Measurements from ENCODE around the gene ZMIZ1. TPM values are rescaled to one million over a fixed set of nuclear protein-coding genes. Genes with fewer than 3 reads are reported as not detected.

ZMIZ1 gene
- total RNA-seq, 1 donor from 2014 or later = 48.8 TPM

DNA sequence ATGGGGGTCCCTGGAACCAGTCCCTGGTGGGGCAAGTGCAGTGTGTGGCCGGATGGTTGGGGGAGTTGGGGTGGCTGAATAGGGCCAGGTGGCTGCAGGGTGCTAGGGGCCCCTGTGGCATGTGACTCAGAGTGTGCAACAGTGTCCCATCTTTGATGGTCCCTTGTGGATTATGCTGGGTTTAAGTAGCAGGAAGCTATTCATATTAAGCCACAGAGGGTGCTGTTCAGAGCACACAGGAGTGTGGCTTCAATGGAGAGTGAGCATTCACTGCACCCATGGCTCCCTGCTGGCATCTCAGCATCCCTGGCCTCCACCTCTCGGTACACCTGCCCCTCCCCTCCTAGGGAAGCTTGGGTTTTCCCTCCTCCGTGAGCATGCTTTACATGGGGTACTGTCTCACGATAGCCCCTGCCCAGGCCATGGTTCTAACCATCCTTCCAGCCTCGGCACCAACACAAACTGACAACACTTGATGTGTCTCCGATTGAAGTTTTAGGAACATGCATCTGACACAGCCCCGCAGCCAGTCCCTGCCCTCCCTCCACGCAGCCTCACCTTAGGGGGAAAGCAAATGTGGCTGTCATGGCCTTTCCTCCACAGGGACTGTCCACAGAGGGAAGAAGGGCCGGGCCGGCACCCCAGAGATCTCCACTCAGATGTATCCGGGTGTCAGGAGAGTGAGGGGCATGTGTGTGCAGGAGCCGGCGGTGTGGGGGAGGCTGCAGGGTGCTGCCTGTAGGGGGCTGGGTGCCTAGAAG, 248.1 kb downstream of the ZMIZ1 start:
- no peak for DNase-seq (ENCODE audit: missing footprints)

DNA sequence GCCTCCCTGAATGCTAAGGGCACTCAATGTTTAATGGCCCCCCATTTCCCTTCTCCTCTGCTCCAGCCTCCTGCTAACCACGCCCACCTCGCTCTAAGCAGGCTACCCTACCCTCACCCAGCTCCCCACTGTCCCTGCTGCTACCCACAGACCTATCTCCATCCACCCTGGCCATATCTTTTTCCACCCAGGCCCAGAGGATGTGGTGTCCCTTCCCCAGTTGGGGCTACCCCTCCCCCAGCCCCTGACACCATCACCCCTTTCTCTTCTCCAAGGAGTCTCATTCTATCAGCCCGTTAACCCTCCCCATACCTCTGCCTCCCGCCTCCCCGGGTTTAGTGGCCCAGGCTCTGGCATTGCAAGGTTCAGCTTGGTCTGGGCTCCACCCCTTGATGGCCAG, 249.6 kb downstream of the ZMIZ1 start:
- no peak for DNase-seq (ENCODE audit: missing footprints)
- ATAC-seq = no peak
- intact Hi-C loops (cut with DNase I) = no loop called here

More for the DNA sequence above, 248.1 kb downstream of the ZMIZ1 start:
- peak; percentile 1 for ATAC-seq
- intact Hi-C loops (cut with DNase I) = no loop called here

DNA sequence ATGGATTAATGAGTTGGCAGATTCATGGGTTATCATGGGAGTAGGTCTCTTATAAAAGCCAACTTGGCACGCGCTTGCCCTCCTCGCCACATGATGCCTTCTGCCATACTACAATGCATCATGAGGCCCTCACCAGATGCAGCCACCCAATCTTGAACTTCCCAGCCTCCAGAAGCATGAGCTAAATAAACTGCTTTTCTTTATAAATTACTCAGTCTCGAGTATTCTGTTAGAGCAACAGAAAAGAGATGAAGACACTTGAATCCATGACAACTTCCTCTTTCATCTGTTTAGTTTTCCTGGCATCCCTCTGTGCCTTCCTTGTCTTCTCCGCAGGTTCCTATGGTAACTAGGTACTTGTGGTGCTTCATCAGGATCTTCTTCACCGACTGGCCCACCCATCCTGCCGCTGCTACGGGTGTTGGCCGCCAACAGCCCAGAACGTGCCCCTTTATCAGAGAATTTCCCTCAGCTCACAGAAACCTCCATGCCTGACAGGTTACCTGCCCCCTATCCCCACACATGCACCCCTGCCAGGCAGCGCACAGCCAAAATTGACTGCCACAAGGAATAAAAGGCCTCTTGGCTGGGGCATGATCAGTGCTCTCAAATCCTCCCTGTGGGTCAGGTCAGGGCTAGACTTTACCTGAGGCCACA, 250.5 kb downstream of the ZMIZ1 start:
- intact Hi-C loops (cut with DNase I) = no loop called here
- ATAC-seq (no peak), DNase-seq (ENCODE audit: missing footprints) (no peak)

DNA sequence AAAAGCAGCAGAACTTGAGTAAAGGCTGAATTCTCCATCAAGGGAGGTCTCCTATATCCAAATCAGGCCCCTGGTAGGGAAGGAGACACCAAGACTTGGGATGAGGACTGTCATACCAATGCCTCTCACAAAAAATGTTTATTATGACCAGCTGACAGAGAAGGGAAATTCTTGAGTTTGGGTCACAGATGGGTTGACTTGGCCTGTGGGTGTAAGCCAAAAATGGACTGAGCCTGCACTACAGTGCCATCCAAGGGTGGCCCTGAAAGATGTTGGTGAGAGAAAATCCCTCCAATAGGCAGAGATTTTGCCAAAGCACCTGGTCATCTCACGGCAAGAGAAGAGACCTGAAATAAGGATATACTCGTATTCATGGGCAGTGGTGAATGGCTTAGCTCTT, 251.6 kb downstream of the ZMIZ1 start:
- ATAC-seq = no peak
- DNase-seq (ENCODE audit: missing footprints) = no peak
- intact Hi-C loops (cut with DNase I) = no loop called here

DNA sequence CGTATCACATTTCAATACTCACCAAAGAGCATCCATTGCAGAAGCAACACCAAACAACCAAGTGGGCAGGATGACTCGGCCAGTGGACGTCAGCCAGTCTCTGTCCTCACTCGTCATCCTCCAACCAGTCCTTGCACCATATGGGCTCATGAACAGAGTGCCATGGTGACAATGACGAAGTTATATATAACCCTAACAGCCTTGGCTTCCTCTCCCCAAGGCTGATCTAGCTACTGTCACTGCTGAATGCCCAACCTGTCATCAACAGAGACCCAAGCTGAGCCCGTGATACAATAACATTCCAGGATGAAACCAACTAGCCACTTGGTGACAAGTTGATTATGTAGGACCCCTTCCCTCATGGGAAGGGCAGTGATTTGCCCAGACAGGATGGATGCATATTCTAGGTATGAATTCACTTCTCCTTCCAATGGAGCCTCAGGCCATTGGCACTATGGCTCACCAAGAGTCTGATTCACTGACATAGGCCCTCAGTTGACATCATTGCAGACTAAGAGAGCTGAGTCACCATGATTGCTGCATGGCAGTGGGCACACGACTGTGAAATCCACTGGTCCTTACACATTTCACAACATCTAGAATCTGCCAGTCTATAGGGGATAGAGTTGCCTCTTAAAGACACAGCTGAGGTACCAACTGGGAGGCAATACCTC, 252.2 kb downstream of the ZMIZ1 start:
- intact Hi-C loops (cut with DNase I) = no loop called here
- DNase-seq (ENCODE audit: missing footprints) (no peak), ATAC-seq (no peak)

DNA sequence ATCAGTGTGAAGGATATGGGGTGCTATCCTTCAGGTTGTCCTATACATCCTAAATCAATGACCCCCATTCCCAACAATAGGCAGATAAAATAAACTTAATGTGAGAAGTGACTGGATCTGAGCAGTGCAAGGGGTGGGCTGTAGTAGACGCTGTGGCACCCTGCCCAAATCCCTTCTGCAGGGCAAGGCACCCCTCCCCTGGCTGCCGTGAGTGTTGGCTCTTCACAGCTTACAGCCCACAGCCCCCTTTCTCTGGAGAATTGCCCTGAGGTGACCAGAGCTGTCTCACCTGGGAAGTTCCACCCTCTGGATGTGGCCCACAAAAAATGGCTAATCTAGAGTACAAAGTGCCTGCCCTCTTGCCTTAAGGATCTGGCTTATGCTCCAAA, 252.7 kb downstream of the ZMIZ1 start:
- DNase-seq (ENCODE audit: missing footprints) (no peak), ATAC-seq (no peak)
- intact Hi-C loops (cut with DNase I) = no loop called here

DNA sequence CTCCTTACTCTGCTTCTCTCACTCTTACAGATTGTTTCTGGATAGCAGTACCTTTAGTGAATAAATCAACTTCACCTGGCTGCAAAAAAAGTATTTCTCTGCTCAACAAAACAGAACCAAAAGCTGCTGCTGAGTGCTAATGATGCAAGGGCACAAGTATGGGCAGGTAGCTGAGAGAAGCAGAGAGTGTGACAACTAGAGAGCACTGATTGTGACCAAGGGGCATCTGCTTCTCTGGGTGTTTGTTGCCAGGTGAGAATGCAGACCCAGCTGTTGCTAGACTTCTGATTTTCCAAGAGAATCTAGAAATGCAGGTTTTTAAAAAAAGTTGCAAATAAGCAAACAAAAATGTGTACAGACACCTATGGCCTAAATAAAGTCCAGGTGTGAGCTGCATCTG, 253.2 kb downstream of the ZMIZ1 start:
- DNase-seq (ENCODE audit: missing footprints) = no peak
- intact Hi-C loops (cut with DNase I) = no loop called here
- no peak for ATAC-seq

DNA sequence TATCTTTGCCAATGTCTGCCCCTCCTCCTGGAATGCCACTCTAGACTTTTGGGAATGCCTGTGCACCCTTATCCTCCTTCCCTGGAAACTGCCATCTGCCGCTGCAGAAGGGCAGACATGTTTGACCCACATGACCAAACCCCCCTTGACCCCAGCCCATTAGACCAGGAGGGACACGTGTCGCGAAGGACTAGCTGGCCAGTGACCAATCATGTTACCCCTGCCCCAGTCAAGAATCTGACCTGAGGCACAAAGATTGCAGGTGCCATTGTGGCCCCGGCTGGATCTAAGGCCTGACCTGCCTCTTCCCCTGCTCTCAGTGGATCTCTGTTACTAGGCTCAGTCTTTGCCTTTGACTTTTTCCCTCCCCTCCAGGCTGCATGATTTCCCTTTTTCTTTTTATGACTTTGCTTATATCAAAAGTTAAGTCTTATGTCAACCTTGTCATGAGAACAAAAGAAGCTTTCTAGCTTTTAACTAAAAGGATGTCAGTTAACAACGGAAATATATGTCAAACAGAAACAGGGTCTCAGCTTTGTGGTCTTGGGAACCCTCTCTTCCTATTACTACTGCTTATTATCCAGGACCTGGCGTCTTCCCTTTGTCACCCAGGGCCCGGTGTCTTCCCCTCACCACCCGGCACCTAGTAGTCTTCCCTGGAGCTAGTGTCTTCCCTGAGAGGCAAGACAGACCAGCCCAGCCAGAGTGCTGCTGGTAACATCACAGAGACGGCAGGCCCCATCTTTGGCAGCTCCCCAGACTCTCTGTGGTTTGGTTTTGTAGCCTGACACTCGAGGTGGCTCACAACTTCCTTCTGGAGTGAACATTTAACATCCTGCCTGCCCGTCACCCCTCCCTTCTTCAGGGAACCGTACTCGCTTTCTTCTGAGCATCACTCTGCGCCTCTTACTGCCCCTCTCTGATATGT, 254.1 kb downstream of the ZMIZ1 start:
- intact Hi-C loops (cut with DNase I) = no loop called here
- DNase-seq (ENCODE audit: missing footprints) (no peak), ATAC-seq (peak; percentile 29)

DNA sequence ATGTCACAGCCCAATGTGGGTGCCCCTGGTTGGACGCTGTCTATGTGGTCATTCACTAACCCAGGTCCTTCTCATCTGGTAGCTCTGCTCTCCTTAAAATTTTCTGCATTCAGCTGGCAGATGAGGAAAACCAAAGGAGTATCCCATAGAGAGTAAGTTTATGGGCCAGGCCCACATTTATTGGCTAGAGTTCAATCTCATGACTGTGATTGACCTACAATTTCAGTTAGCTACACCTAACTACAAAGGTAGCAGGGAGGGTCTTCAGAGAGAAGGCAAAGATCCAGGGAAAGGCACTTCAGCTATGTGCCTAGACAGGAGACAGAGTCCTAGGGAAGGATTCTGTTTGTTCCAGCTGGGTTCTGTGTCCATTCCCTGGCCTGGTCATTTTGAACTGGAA, 254.8 kb downstream of the ZMIZ1 start:
- DNase-seq (ENCODE audit: missing footprints) (no peak), ATAC-seq (no peak)
- intact Hi-C loops (cut with DNase I) = no loop called here

DNA sequence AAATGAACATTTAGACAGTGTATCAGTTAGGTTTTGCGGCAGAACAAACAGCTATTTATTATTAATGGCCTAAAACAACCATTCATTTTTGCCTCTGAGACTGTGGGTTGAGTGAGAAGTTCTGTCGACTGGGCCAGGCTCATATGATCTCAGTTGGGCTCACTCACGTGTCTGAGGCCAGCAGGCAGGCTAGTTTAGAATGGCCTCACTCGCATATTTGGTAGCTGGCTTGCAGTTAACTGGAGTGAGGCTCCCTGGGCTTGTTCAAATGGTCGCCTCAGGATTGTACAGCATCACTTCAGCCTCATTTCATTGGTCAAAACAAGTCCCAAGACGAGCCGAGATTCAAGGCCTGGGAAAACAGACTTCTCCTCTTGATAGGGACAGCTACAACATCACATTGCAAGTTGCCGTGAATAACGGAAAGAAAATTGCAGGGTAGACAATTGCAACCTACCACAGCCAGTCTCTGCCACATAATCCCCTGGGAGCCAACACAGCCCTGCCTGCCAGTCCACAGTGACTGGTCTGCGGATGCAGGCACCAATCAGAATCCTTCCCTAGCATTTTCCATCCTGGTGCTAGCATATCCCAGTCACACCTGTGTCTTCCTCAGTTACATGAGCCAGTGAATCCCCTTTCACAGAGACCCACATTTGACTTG, 255.4 kb downstream of the ZMIZ1 start:
- DNase-seq (ENCODE audit: missing footprints) (no peak), ATAC-seq (no peak)
- intact Hi-C loops (cut with DNase I) = no loop called here

DNA sequence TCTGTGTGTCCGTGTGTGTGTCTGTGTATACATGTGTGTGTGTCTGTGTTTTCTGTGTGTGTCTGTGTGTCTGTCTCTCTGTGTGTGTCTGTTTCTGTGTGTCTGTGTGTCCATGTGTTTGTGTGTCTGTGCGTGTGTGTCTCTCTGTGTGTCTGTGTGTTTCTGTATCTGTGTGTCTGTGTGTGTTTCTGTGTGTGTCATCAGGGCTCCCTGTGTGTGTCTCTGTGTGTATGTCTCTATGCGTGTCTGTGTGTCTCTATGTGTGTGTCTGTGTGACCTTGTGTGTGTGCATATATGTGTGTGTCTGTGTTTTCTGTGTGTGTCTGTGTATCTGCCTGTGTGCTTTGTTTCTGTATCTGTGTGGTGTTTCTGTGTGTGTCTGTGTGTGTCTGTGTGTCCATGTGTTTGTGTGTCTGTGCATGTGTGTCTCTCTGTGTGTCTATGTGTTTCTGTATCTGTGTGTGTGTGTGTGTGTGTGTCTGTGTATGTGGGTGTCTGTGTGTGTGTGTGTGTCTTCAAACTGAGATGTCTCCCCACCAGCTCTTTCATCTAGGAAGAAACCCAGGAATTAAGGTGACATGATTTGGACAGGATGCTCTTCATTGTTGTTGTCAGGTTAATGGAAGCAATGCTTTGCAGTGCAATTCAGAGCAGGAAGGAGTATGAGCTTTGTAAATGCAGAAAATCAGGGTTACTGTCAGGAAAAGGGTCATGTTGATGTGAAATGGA, 257.8 kb downstream of the ZMIZ1 start:
- DNase-seq (ENCODE audit: missing footprints) = no peak
- intact Hi-C loops (cut with DNase I) = no loop called here
- no peak for ATAC-seq

DNA sequence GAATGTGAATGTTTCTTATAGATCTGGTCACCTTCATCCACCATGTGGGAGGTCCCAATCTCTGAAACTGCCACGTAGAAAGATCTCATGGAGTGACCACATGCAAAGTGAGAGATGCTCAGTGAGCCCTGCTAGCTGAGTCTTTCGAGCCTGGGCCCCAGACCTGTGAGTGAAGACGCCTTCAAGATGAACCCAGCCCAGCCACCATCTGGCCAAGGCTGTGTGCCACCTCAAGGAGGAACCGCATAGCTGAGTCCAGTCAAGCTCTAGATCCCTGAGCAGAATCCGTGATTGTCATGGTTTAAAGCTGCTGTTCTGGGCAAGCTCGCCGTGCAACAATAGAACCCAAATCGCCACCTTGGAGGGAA, 258.3 kb downstream of the ZMIZ1 start:
- intact Hi-C loops (cut with DNase I) = no loop called here
- DNase-seq (ENCODE audit: missing footprints) = no peak
- ATAC-seq = no peak

DNA sequence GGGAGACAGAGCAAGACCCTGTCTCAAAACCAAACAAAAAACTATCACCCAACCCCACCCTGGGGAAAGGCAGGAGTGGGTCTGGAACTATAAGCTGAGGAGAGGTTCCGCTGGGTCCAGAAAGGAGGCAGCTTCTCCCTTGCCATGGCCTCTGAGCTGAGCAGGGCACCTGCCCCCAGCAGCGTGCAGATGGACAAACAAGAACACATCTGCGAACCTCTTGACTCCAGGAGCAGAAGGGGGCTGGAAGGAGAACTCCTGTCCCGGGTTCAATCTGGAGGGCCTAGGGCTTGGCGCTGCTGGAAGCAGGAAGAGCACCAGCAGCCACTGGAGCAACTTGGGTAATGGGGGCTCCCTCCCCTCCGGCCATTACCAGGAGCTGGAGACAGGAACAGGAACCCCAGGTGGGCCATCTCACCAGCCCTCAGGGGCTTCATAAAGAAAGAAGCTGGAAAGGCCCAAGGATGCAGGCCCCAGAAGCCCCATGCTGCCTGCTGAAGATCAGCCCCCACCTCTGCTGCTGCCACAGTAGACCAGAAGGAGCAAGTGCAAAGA, 259.5 kb downstream of the ZMIZ1 start:
- DNase-seq (ENCODE audit: missing footprints) = no peak
- no peak for ATAC-seq
- intact Hi-C loops (cut with DNase I) = no loop called here

DNA sequence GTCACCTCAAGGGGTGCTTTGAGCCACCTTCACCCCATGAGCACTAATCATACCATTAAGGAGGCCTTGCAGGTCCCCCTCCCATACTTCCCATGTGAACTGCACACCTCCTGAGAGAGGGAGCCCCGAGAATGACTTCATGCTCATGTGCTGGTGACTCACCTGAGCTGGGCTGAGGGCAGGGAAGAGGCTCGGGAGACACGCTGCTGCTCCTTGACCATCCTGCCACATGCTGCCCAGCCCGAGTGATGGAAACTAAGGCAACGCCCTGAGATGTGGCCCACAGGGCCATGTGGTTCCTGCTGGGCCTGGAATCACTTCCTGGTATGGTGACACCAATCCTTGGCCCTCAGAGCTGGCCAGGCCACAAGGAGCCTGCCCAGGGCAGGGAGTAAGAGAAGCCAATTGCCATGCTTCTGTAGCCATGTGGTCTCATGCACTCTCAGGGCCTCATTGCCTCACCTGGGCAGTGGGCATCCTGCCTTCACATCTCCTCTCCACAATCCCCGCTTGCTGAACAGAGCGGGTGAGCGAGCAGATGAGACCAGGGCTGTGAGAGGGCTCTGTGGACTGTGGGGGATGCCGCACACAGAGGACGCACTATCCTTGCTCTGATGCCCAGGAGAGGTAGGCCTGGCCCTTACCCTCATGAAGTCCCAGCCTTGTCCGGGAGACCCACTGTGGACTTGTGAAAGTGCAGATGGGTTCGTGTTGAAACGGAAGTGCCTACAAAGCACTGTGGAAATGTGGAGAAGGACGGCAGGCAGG, 260.2 kb downstream of the ZMIZ1 start:
- DNase-seq (ENCODE audit: missing footprints) = no peak
- intact Hi-C loops (cut with DNase I) = no loop called here
- ATAC-seq = no peak

DNA sequence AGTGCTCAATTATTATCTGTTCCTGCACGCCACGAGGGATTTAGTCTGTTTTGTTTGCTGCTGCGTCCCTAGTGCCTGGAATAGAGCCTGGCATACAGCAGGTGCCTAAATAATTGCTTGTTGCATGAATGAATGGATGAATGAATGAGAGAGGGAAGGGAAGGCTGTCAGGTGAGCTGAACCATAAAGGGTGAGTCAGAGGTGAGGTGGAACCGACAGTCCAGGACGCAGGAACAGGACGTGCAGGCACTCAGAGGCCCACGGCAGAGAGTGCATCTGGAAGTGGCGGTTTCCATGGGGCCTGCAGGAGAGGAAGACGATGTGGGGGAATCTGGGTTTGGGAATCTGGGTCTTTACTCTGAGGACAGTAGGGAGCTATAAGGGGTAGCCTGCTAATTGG, 260.8 kb downstream of the ZMIZ1 start:
- DNase-seq (ENCODE audit: missing footprints) (no peak), ATAC-seq (no peak)
- intact Hi-C loops (cut with DNase I) = no loop called here

DNA sequence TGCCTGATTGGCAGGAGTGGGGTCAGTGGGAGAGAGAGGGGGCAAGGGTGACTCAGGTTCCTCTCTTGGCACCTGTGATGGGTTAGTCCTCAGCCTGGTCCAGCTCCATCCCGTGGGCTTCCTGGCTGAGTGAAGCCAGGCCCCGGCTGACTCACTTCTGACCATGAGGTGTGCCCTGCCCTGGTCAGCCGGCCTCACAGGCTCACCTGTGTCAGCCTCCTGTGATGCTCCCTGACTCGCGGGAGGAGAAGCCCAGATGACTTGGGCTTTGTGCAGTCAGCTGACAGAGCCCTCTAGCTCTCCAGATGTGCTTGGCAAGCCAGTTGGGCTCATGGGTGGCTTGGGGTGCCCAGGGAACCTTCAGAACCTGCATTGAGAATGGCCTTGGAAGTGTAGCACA, 262.5 kb downstream of the ZMIZ1 start:
- intact Hi-C loops (cut with DNase I) = no loop called here
- DNase-seq (ENCODE audit: missing footprints) = no peak

DNA sequence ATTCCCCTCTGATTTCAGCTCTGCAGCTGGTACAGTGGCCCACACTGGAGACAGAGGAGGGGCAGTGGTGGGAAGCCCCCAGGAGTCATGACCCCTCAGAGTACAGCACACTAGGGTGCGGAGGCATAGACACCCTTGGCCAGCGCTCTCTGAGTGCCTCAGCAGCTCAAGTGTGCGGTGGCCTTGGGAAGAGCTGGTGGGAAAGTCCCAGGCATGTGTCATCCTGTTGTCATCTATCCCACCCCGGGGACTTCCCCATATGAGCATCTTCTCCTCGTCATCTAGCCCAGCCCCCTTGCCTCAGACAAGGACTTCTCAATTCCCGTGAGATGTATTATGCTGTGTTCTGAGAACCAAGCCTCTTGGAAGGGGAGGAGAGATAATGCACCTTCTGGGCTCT, 262.9 kb downstream of the ZMIZ1 start:
- ATAC-seq = peak; percentile 49
- intact Hi-C loops (cut with DNase I) = no loop called here
- DNase-seq (ENCODE audit: missing footprints) = no peak

More for the DNA sequence above, 262.5 kb downstream of the ZMIZ1 start:
- no peak for ATAC-seq
